ENCODE results near the gene SLC22A5. TPM values are rescaled to one million over a fixed set of nuclear protein-coding genes. Genes with fewer than 3 reads are reported as not detected.

Gene SLC22A5
- total and polyA plus RNA-seq, 10 of the 15 experiments (the other 5 are each of a cell fraction or from before 2014, with no cell fraction given): 1.1 to 4.4 (median 2.3) TPM

GRCh38 chr5:132377738-132378137 lies 8.2 kb downstream of the SLC22A5 start (continued):
- no peak for TF ChIP-seq MEF2B (IDR thresholded peaks at IDR 0.05; ENCODE audit: partially characterized antibody, poor library complexity, severe bottlenecking)
- TF ChIP-seq JUND (IDR thresholded peaks at IDR 0.05; ENCODE audit: low read depth, low read length): no peak

DNA sequence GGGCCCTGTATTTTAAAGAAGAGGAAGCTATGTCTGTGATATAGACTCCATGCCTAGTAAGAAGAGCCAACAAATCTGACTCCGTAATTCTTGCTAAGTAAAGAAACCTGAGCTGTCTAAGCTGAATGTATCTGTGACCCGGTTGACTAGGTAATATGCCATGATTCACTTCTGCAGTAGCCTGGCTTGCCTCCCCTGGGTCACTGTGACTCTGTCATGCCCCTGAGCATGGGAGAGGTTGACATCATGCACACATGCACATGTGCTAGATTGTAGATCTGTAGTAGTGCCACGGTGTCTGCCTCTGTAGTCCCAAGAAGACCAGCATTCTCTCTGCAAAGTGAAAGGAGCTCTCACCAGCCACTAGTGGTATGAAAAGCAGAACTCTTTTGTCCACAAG lies 9.1 kb downstream of the SLC22A5 start:
- Histone ChIP-seq H3K79me2 (ENCODE audit: control insufficient read depth, insufficient read depth, low read length) (no peaks in the 10 kb centered on the region), H3K36me3 (ENCODE audit: control insufficient read depth in 2 of 2, insufficient read depth in 2 of 2, low read length in 1 of 2) (no peaks in the 10 kb centered on the region), H3K4me3 (no peak overlapping the region), H3K27me3 (replicated peaks in 1 of 2; ENCODE audit: control insufficient read depth in 2 of 2, insufficient read depth in 2 of 2, low read length in 1 of 2) (no peaks in the 10 kb centered on the region), H3K27ac (ENCODE audit: control insufficient read depth, insufficient read depth) (no peak overlapping the region), H3K4me2 (ENCODE audit: control insufficient read depth, insufficient read depth) (no peak overlapping the region), H3K9ac (ENCODE audit: control insufficient read depth, insufficient read depth, low read length) (no peak overlapping the region), H2AFZ (ENCODE audit: control insufficient read depth, low read depth, low read length) (no peak overlapping the region), H3K4me1 (ENCODE audit: control insufficient read depth, insufficient read depth, low read length) (no peaks in the 10 kb centered on the region), H3K9me3 (replicated peaks; ENCODE audit: control insufficient read depth, insufficient read depth, low read length) (no peaks in the 10 kb centered on the region), H4K20me1 (ENCODE audit: control insufficient read depth, insufficient read depth) (no peaks in the 10 kb centered on the region)
- no TSS peak for BruUV-seq (replicated peaks)
- RAD21 ChIA-PET (ENCODE audit: unreplicated experiment): interaction anchor here (0.7 to 1.2 kb wide), 4 partner anchors 9 to 148 kb away, joined by 3 to 4 read pairs (median 3); no protein-coding TSS in a partner anchor
- no peak for TF ChIP-seq MTA3 (IDR thresholded peaks at IDR 0.05; ENCODE audit: borderline replicate concordance, low read length)
- no peak for TF ChIP-seq IRF5 (IDR thresholded peaks at IDR 0.05; ENCODE audit: borderline replicate concordance)
- no peak for TF ChIP-seq POLR2AphosphoS5 (IDR thresholded peaks at IDR 0.05; ENCODE audit: low read length)
- in situ Hi-C loops (cut with MboI) (no loop called here), intact Hi-C loops (cut with micrococcal nuclease; ENCODE audit: unreplicated experiment) (no loop called here)
- DNase-seq (ENCODE audit: low read depth, low spot score) (no peak), FAIRE-seq (no peak), ATAC-seq (peak; percentile 71)
- 18% methylated on average over 3 of the region's 3 CpGs for WGBS (ENCODE audit: insufficient coverage, insufficient replicate concordance, low lambda C conversion rate, missing lambda C conversion rate)
- CTCF ChIA-PET: interaction anchor here (0.7 to 22.4 kb wide), 5 partner anchors 27 to 198 kb away, joined by 3 to 481 read pairs (median 4); no protein-coding TSS in a partner anchor
- SMC1A ChIA-PET (ENCODE audit: uncharacterized antibody, unreplicated experiment): interaction anchor here (0.6 to 3.0 kb wide), 11 partner anchors 10 to 141 kb away, joined by 3 to 11 read pairs (median 4); partner anchors contain the start of gene SLC22A5
- POLR2A ChIA-PET: interaction anchor here (0.5 kb wide), 1 partner anchor 274 kb away, joined by 6 read pairs; no protein-coding TSS in a partner anchor

Measured in GM12878 (cell line).